ENCODE measurements around the gene PRDM16.

PRDM16 gene

DNA sequence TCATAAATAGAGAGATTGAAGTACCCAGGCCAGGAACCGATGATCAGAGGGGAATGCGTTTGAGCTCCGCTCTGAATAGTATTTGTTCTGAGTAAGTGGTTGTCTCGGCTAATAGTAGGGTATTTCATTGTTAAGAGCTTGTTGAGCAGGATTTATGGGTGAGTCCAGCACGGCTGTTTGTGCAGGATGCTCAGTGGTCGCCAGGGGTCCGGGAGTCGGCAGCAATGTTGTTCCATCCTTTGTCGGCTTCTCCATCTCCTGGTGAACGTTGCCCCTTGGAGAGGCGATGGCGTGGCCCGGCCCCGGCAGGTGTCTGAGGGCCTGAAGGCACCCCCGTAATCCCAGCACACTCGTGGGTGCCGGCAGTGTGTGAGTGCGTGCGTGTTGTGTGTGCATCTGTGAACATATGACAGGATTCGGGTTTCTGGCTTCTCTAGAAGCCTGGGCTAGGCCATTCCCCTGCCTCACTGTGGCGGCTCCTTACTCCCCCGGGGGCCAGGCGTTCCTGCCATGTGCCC, 224.6 kb downstream of the PRDM16 start:
- Histone ChIP-seq H3K36me3 (no peaks in the 10 kb centered on the region), H3K27ac (no peak overlapping the region), H3K27me3 (ENCODE audit: insufficient read depth, low read depth, severe bottlenecking) (no peaks in the 10 kb centered on the region), H3K4me3 (ENCODE audit: low read depth, low read length) (no peak overlapping the region), H3K9me3 (ENCODE audit: severe bottlenecking) (no peaks in the 10 kb centered on the region)
- TF ChIP-seq CTCF (IDR thresholded peaks at IDR 0.05; ENCODE audit: low read depth, low read length), result no peak
- no peak for DNase-seq

- H3K27me3 ChIP-seq (ENCODE audit: insufficient read depth, low read depth, severe bottlenecking), result no peaks in the 10 kb centered on the region
- H3K9me3 ChIP-seq (ENCODE audit: severe bottlenecking), result no peaks in the 10 kb centered on the region
- DNase-seq, result no peak
- no peaks in the 10 kb centered on the region for H3K36me3 ChIP-seq
- no peak overlapping the region for H3K27ac ChIP-seq
- no peak overlapping the region for H3K4me3 ChIP-seq (ENCODE audit: low read depth, low read length)
- no peak for TF ChIP-seq CTCF (IDR thresholded peaks at IDR 0.05; ENCODE audit: low read depth, low read length)
Measured at GRCh38 chr1:3294450-3294849, 225.4 kb downstream of the PRDM16 start.

- TF ChIP-seq CTCF (IDR thresholded peaks at IDR 0.05; ENCODE audit: low read depth, low read length), result no peak
- no peak overlapping the region for H3K27ac ChIP-seq
- H3K4me3 ChIP-seq (ENCODE audit: low read depth, low read length), result no peak overlapping the region
- DNase-seq, result no peak
- H3K36me3 ChIP-seq, result no peaks in the 10 kb centered on the region
- no peaks in the 10 kb centered on the region for H3K9me3 ChIP-seq (ENCODE audit: severe bottlenecking)
- H3K27me3 ChIP-seq (ENCODE audit: insufficient read depth, low read depth, severe bottlenecking), result no peaks in the 10 kb centered on the region
Measured at GRCh38 chr1:3295846-3296245, 226.8 kb downstream of the PRDM16 start.

GRCh38 chr1:3296326-3296725, 227.3 kb downstream of the PRDM16 start:
- no peak for TF ChIP-seq CTCF (IDR thresholded peaks at IDR 0.05; ENCODE audit: low read depth, low read length)

DNA sequence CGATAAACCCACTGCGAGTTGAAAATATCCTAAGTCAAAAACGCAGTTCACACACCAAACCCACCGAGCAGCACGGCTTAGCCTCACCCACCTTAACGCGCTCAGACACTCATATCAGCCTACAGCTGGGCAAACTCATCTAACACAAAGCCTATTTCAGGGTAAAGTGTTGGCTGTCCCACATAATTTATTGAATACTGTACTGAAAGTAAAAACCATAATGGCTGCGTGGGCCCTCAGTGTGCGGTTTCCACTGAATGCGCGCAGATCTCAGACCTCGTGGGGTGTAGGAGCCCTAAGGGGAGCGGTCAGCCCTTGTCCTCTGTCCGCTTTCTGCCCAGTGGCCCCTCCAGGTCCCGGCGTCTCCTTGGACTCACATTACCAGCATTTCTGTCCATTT, 227.8 kb downstream of the PRDM16 start:
- DNase-seq, result no peak
- Histone ChIP-seq H3K36me3 (no peaks in the 10 kb centered on the region), H3K9me3 (ENCODE audit: severe bottlenecking) (no peaks in the 10 kb centered on the region), H3K27ac (no peak overlapping the region), H3K27me3 (ENCODE audit: insufficient read depth, low read depth, severe bottlenecking) (no peaks in the 10 kb centered on the region), H3K4me3 (ENCODE audit: low read depth, low read length) (no peak overlapping the region)
- TF ChIP-seq CTCF (IDR thresholded peaks at IDR 0.05; ENCODE audit: low read depth, low read length), result no peak

More at GRCh38 chr1:3296326-3296725, 227.3 kb downstream of the PRDM16 start:
- Histone ChIP-seq H3K27me3 (ENCODE audit: insufficient read depth, low read depth, severe bottlenecking) (no peaks in the 10 kb centered on the region), H3K9me3 (ENCODE audit: severe bottlenecking) (no peaks in the 10 kb centered on the region), H3K4me3 (ENCODE audit: low read depth, low read length) (no peak overlapping the region), H3K27ac (no peak overlapping the region), H3K36me3 (no peaks in the 10 kb centered on the region)
- DNase-seq, result no peak

- Histone ChIP-seq H3K27me3 (ENCODE audit: insufficient read depth, low read depth, severe bottlenecking) (no peaks in the 10 kb centered on the region), H3K36me3 (no peaks in the 10 kb centered on the region), H3K27ac (no peak overlapping the region), H3K9me3 (ENCODE audit: severe bottlenecking) (no peaks in the 10 kb centered on the region), H3K4me3 (ENCODE audit: low read depth, low read length) (no peak overlapping the region)
- TF ChIP-seq CTCF (IDR thresholded peaks at IDR 0.05; ENCODE audit: low read depth, low read length), result no peak
- no peak for DNase-seq
Measured at GRCh38 chr1:3297756-3298155, 228.8 kb downstream of the PRDM16 start.

Measured in WERI-Rb-1 (cell line).